GM12878 (cell line): ENCODE results near the gene CREB3L1. TPM values are rescaled to one million over a fixed set of nuclear protein-coding genes. Genes with fewer than 3 reads are reported as not detected.

Source experiments
- ATAC-seq: fragments of 200-7000 bp; cut with Tn5 transposase; 3 replicates; pipeline ENCODE4 v1.9.1; 2020; ENCODE audit warnings: mild to moderate bottlenecking, moderate library complexity
- BruUV-seq: library from RNA; stranded (reverse); fragments of 400-500 nt; replicated peaks from 2 replicates; lab custom pipeline; 2021; lab: Mats Ljungman, UMichigan
- CTCF ChIA-PET: fragments of 300-600 bp; sonication (Branson Sonifier 250); formaldehyde crosslinking; extraction: SDS; loops from one replicate; lab custom pipeline; 2021; ENCODE audit warnings: inconsistent platforms; lab: Yijun Ruan, JAX
- POLR2A ChIA-PET: fragments of 350-600 bp; formaldehyde crosslinking; extraction: SDS; loops from one replicate; lab custom pipeline; 2021; ENCODE audit warnings: inconsistent platforms; lab: Charles Lee
- RAD21 ChIA-PET: fragments of 300-600 bp; sonication (Branson Sonifier 250); formaldehyde crosslinking; loops from one replicate; lab custom pipeline; 2023; ENCODE audit warnings: antibody characterized with exemption; ENCODE audit not compliant: unreplicated experiment; lab: Charles Lee
- SMC1A ChIA-PET: fragments of 300-600 bp; sonication (Branson Sonifier 250); formaldehyde crosslinking; loops from one replicate; lab custom pipeline; 2023; ENCODE audit not compliant: unreplicated experiment, uncharacterized antibody; lab: Charles Lee
- DNase-seq: peaks from one replicate; pipeline ENCODE4 v3.0.0-alpha.2; 2011; ENCODE audit warnings: low read depth, low spot score
- FAIRE-seq: peaks from 3 replicates; lab custom pipeline; 2011; peaks lifted over from hg19 to GRCh38; lab: Jason Lieb, UNC
- H2AFZ ChIP-seq: 2 replicates; pipeline ENCODE4 v1.6.0; 2011; ENCODE audit warnings: low read depth, low read length, control low read depth; ENCODE audit not compliant: control insufficient read depth
- H3K27ac ChIP-seq: 2 replicates; pipeline ENCODE4 v1.5.1; 2011; ENCODE audit warnings: control low read depth; ENCODE audit not compliant: control insufficient read depth, insufficient read depth
- H3K27me3 ChIP-seq, 2 experiments: replicated peaks in 1 of 2; 2 replicates each; pipeline versions ENCODE4 v1.6.0 to v1.6.1; 2011; ENCODE audit warnings: low read length in 1 of 2; ENCODE audit not compliant: control insufficient read depth in 2 of 2, insufficient read depth in 2 of 2
- H3K36me3 ChIP-seq, 2 experiments: 2 replicates each; pipeline ENCODE4 v1.5.1; 2011; ENCODE audit warnings: low read length in 1 of 2; ENCODE audit not compliant: control insufficient read depth in 2 of 2, insufficient read depth in 2 of 2
- H3K4me1 ChIP-seq: 2 replicates; pipeline ENCODE4 v1.6.1; 2011; ENCODE audit warnings: mild to moderate bottlenecking, low read length, moderate library complexity, mixed read lengths; ENCODE audit not compliant: control insufficient read depth, insufficient read depth
- H3K4me2 ChIP-seq: 2 replicates; pipeline ENCODE4 v1.6.0; 2011; ENCODE audit warnings: control low read depth; ENCODE audit not compliant: control insufficient read depth, insufficient read depth
- H3K4me3 ChIP-seq: fragments of 200-600 bp; sonication (generic); 2 replicates; pipeline ENCODE4 v1.5.1; 2016
- H3K79me2 ChIP-seq: 2 replicates; pipeline ENCODE4 v1.6.0; 2011; ENCODE audit warnings: low read length; ENCODE audit not compliant: control insufficient read depth, insufficient read depth
- H3K9ac ChIP-seq: 2 replicates; pipeline ENCODE4 v1.8.0; 2011; ENCODE audit warnings: low read length, control low read depth, mixed read lengths; ENCODE audit not compliant: control insufficient read depth, insufficient read depth
- H3K9me3 ChIP-seq: replicated peaks from 3 replicates; pipeline ENCODE4 v1.5.1; 2011; ENCODE audit warnings: mild to moderate bottlenecking, low read length; ENCODE audit not compliant: control insufficient read depth, insufficient read depth
- H4K20me1 ChIP-seq: 2 replicates; pipeline ENCODE4 v1.6.0; 2011; ENCODE audit not compliant: control insufficient read depth, insufficient read depth
- ASH2L ChIP-seq: fragments of 300-600, 200-600 bp; sonication (generic); IDR thresholded peaks from 2 replicates; pipeline ENCODE4 v1.6.1; 2017; ENCODE audit warnings: low read depth, mild to moderate bottlenecking, borderline replicate concordance
- NR2C2 ChIP-seq: IDR thresholded peaks from 2 replicates; pipeline ENCODE4 v1.6.1; 2011; ENCODE audit warnings: borderline replicate concordance, low read depth; ENCODE audit not compliant: control insufficient read depth, insufficient read length
- RAD21 ChIP-seq: IDR thresholded peaks from 2 replicates; pipeline ENCODE4 v1.6.1; 2011; ENCODE audit warnings: mild to moderate bottlenecking, low read depth, low read length, moderate library complexity; ENCODE audit not compliant: insufficient read depth
- ZBED1 ChIP-seq: IDR thresholded peaks from 2 replicates; pipeline ENCODE4 v1.6.1; 2016; ENCODE audit warnings: borderline replicate concordance
- WGBS: methylation state at CpG from one replicate; pipeline ENCODE4 v1.1.6; 2016; ENCODE audit warnings: low lambda C conversion rate; ENCODE audit not compliant: insufficient replicate concordance, insufficient coverage; ENCODE audit errors: missing lambda C conversion rate; 5-methylcytosine and 5-hydroxymethylcytosine counted together
- in situ Hi-C: fragments of 300-500 bp; cut with MboI; formaldehyde crosslinking; loops from 9 replicates; pipeline ENCODE4 v1.14.3; 2018; ENCODE audit warnings: mixed read lengths
- intact Hi-C: fragments of 100-400 bp; cut with micrococcal nuclease; formaldehyde crosslinking; loops from one replicate; pipeline ENCODE4 v1.14.2; 2022; ENCODE audit not compliant: unreplicated experiment
- polyA plus RNA-seq, 11 experiments: library from polyadenylated mRNA; depleted of rRNA in 4 of 11; unstranded in 6 of 11; stranded (reverse) in 5 of 11; fragments of >200 nt; fragmentation: Nextera tagmentation in 4 of 11; fragmentation: Illumina TruSeq in 1 of 11; extraction: Ambion mirVana in 4 of 11; extraction: Trizol in 1 of 11; gene quantifications; 1 replicate in 1 of 11; 2 replicates in 10 of 11; pipeline versions ENCODE4 v1.2.1 to v1.2.3, GENCODE V29; 2011 to 2016; ENCODE audit warnings: inconsistent platforms in 2 of 11, missing spikeins in 2 of 11, low read depth in 1 of 11
- total RNA-seq, 4 experiments: library from RNA; depleted of rRNA in 3 of 4; stranded (reverse); fragments of >200 nt in 3 of 4; fragmentation: Illumina TruSeq in 1 of 4; extraction: Trizol in 1 of 4; gene quantifications; 2 replicates each; pipeline versions ENCODE4 v1.2.1 to v1.2.3, GENCODE V29; 2013 to 2021
- TF ChIP-seq, protein P1 (sequence below): IDR thresholded peaks from 2 replicates; pipeline ENCODE4 v1.6.1; 2011; ENCODE audit warnings: borderline replicate concordance, low read depth, mild to moderate bottlenecking, moderate library complexity, low read length; ENCODE audit not compliant: insufficient read depth, poor library complexity, severe bottlenecking

CREB3L1 gene
- total and polyA plus RNA-seq, 10 of the 15 experiments (the other 5 are each of a cell fraction or from before 2014, with no cell fraction given): 0.03 to 1.4 (median 0.22) TPM

- Histone ChIP-seq H3K4me2 (no peak overlapping the region), H3K9me3 (no peaks in the 10 kb centered on the region), H3K36me3 (no peaks in the 10 kb centered on the region), H4K20me1 (no peaks in the 10 kb centered on the region), H3K79me2 (no peaks in the 10 kb centered on the region), H2AFZ (no peak overlapping the region), H3K27me3 (peaks cover 8 to 11% of the 10 kb centered on the region in 2 experiments; a peak in 3 of 4 replicates), H3K4me3 (no peak overlapping the region), H3K4me1 (no peaks in the 10 kb centered on the region; the same call in 1 of the 2 replicates), H3K9ac (no peak overlapping the region), H3K27ac (no peak overlapping the region)
- SMC1A ChIA-PET: interaction anchor here (1.5 kb wide), 1 partner anchor 17 kb away, joined by 3 read pairs; no protein-coding TSS in a partner anchor
- CTCF ChIA-PET: interaction anchor here (0.6 to 0.7 kb wide), 2 partner anchors 12 to 19 kb away, joined by 3 read pairs; no protein-coding TSS in a partner anchor
- intact Hi-C loops (no loop called here), in situ Hi-C loops (no loop called here)
- no peak for ATAC-seq
- no peak for DNase-seq
- BruUV-seq: no TSS peak
- FAIRE-seq: no peak
- RAD21 ChIA-PET: interaction anchor here (1.3 kb wide), 1 partner anchor 11 kb away, joined by 3 read pairs; no protein-coding TSS in a partner anchor
- WGBS: 34% methylated on average over 10 of the region's 10 CpGs
- POLR2A ChIA-PET: no interaction called here
- TF ChIP-seq NR2C2 (no peak), ASH2L (no peak), ZBED1 (no peak), RAD21 (no peak)
- TF ChIP-seq, protein P1, sequence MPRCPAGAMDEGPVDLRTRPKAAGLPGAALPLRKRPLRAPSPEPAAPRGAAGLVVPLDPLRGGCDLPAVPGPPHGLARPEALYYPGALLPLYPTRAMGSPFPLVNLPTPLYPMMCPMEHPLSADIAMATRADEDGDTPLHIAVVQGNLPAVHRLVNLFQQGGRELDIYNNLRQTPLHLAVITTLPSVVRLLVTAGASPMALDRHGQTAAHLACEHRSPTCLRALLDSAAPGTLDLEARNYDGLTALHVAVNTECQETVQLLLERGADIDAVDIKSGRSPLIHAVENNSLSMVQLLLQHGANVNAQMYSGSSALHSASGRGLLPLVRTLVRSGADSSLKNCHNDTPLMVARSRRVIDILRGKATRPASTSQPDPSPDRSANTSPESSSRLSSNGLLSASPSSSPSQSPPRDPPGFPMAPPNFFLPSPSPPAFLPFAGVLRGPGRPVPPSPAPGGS: no peak
- TF ChIP-seq, all 136 proteins: peak for 0
These were observed 49.5 kb downstream of the CREB3L1 start for GRCh38 chr11:46326813-46327416.
